Cerebellar nuclear complex (tissue), 1 donor: Measurements from ENCODE around the gene ARHGAP4.

ENCODE experiments used
- DNase-seq, 2 experiments: peaks; one replicate each; lab custom pipeline; 2025; lab: John Stamatoyannopoulos, UW

Gene ARHGAP4

GRCh38 chrX:153905481-153906095 lies 20.5 kb downstream of the ARHGAP4 start:
- peak in 1 of 2 experiments; percentile 23 for DNase-seq

- no peak for DNase-seq
Observed at GRCh38 chrX:153903991-153904957, 21.8 kb downstream of the ARHGAP4 start, which contains the start of gene AVPR2. TSS of gene AVPR2 (plus strand) at chrX:153904673. CDS start at chrX:153905146, 473 bp downstream.

GRCh38 chrX:153903238-153903980 lies 22.7 kb downstream of the ARHGAP4 start:
- DNase-seq, result no peak

DNA sequence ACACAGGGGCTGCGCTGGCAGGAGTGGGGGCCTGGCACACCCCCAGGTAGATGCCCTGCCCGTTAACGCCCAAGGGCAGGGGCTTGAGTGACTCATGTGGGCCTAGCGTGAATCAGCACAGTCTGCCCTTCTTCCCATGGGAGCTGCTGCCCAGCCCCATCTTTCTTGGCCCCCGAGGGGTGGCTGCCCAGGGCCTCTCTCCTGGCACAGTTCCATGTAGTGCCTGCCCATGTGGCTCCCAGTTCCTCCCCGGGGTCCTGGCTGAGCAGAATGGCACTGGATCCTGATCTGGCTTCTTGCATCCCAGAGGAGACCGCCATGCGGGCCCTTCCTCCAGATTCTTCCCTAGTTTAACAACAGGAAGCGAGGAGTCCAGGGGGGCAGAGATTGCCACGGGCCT lies 23.7 kb downstream of the ARHGAP4 start:
- no peak for DNase-seq

- DNase-seq, result no peak
Observed at GRCh38 chrX:153901753-153902140, 24.3 kb downstream of the ARHGAP4 start.

DNA sequence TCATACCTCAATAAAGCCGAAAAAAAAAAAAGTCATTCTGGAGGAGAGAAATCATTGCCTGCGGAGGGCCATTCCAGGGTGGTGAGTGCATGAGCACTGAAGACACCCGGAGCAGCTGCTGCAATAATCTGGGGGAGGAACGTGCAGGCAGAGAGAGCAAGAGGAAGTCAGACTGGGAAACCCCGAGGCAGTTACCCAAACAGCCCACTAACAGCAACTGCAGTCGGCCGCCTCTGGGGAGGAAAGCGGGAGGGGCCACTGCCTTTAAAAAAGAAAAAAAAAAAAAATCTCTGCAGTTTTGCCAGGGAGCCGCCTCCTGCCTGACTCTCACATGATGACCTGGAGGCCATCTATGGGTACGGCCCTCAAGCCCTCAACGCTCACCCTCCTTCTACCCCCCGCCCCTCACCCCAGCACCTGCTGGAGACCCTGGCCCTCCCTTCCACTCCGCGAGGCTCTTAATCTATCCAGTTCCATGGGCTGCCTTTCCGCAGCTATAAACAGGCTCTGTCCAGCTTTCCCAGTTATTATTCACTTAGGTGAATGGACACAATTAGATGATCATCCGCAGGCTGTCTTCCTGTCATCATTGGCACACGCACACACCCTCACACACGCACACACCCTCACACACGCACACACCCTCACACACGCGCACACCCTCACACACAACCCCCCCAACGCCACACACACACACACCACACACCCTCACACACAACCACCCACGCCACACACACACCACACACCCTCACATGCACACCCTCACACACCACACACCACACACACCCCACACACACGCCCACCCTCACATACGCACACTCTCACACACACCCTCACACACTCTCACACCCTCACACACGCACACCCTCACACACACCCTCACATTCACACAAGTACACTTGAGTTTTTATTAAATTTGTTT lies 25.0 kb downstream of the ARHGAP4 start:
- DNase-seq, result no peak

DNA sequence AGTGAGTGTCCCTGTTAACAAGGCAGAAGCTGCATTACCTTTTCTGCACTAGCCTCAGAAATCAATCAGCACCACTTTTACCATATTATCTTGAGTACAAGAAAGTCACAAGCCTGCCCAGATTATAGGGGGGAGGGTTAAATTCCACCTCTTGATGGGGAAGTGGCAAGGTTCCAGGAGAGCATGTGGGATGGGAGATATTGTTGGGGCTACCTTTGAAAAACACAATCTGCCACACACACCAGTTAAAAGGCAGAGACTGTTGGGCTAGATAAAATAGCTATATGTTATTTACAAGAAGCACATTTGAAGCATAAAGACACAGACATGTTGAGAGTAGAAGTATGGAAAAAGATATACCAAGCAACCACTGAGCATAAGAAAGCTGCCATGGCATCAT lies 28.2 kb downstream of the ARHGAP4 start:
- no peak for DNase-seq

DNA sequence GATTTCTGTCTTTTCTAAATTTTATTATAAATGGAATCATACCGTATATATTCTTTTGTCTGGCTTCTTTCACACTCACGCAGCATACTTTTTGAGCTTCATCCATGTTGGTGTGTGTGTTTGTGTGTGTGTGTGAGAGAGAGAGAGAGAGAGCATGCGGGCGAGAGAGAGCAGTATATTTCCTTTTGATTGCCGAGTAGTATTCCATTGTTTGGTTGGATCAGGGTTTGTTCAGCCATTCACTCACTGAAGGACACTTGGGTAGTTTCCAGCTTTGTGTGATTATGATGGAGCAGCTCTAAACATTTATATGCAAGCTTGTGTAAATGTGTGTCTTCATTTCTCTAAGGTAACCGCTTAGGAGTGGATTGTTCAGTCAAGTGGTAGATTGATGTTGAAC lies 36.9 kb downstream of the ARHGAP4 start:
- no peak for DNase-seq

GRCh38 chrX:153888344-153888743 lies 37.7 kb downstream of the ARHGAP4 start:
- DNase-seq, result no peak

DNA sequence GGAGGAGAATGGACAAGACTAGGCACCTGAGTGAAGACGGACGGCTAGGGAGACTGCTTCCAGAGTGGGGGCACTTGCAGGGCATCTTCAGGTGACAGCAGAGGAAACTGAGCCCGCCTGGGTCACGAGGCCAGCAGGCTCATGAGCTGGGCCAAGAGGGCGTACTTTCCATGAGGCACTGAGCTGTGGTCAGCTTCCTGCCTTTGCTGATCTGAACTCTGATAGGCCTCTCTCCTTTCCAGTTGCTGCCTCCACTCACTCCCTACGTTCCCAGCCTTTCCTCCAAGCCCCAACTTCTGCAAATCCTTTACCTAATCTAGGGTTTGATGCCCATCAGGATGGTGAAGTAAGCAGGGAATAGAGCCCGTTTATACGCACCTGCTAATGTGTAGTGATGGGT lies 38.7 kb downstream of the ARHGAP4 start:
- no peak for DNase-seq

DNA sequence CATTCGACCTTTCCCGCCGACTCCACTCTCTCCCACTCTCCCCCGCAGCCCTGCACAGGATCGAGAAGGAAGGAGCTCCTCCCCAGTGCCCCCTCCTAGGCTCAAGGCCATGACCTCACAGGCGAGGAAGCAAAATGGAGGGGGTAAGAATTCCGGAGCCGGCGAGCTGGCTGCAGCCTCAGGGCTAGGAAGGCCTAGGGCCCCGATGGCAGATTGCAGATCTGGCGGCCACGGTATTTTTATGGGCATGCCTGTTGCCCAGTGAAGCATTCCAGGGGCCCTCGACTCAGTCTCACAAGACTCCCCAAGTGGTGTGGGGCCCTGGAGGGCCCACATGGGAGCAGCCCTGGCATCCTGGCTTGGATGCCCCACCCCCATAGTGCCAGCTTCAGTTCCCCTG lies 39.1 kb downstream of the ARHGAP4 start:
- DNase-seq, result no peak

GRCh38 chrX:153885968-153886903 lies 39.8 kb downstream of the ARHGAP4 start, which contains the start of gene L1CAM:
TSS of gene L1CAM (minus strand) at chrX:153886173. CDS start at chrX:153875836, 10,337 bp downstream.
- DNase-seq, result no peak

GRCh38 chrX:153885208-153885787 lies 40.8 kb downstream of the ARHGAP4 start:
- no peak for DNase-seq

DNA sequence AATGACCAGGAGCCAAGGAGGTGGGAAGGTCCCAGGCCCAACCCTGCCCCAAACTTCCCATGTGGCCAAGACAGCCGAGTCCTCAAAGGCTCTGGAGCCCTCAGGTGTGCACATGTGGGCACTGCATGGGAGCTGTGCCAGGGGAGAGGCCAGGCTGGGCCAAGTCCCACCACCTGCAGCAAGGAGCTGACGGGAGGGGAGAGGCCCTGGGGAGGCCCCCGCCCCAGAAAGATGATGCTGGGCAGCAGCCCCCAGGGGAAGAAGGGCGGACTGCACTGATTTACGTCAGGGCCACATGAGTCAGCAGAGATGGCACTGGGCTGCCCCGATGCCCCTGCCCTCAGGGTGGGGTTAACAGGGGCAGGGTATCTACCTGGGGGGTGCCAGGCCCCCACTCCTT lies 41.5 kb downstream of the ARHGAP4 start:
- DNase-seq, result no peak

DNA sequence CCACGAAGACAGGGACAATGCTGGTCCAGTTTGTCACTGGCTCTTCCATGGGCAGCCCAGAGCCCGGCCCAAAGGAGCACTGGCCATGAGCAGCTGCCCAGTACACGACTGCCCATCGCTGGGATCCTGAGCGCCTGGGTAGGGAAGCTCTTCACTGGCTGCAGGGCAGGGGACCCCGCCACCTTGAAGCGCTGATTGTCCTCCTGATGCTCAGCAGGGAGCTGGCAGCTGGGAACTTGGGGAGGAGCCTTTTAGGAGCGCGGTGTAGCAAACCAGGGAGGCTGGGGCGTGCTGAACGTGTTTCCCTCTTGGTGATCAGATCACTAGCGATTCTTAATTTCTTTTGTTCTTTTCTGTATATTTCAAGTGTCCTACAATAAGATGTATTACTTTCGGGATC lies 41.9 kb downstream of the ARHGAP4 start:
- DNase-seq, result no peak

- DNase-seq, result no peak
Observed at GRCh38 chrX:153883163-153883843, 42.8 kb downstream of the ARHGAP4 start.

DNA sequence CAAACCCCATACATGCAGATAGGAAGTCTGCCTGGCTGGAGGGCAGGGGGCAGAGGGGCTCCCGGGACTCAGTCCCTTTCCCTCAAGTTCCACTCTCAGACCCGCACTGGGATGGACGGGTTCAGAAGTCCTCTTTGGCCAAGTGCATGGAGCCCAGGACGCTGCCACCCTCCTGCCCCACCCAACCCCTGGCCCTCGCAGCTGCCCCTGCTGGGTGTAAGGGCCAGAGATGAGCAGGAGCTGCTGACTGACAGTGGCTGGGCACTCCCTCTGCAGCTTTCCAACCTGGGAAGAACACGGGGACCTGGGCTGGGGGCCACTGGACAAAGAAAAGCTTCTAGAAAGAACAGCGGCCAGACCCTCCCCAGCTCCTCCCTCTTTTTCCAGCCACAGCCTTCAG lies 43.5 kb downstream of the ARHGAP4 start:
- DNase-seq, result no peak

- no peak for DNase-seq
Observed at GRCh38 chrX:153882086-153882498, 44.0 kb downstream of the ARHGAP4 start.

- no peak for DNase-seq
Observed at GRCh38 chrX:153881281-153881680, 44.8 kb downstream of the ARHGAP4 start.
